RWPE2 (cell line): Measurements from ENCODE around the gene LRRC37B.
"Not testable (repeated sequence)": the region's sequence is repeated elsewhere in the genome, so short reads cannot be mapped to it uniquely, and the experiment has no call there.

Experiments
- ATAC-seq: fragments of 200-7000 bp; cut with Tn5 transposase; 3 replicates; pipeline ENCODE4 v1.9.1; 2021; ENCODE audit warnings: low read depth
- DNase-seq: peaks from one replicate; pipeline ENCODE4 v3.0.0-alpha.2; 2020; ENCODE audit warnings: low spot score
- H3K27ac ChIP-seq: fragments of 450-650 bp; 2 replicates; pipeline ENCODE4 v1.5.1; 2017; ENCODE audit warnings: mild to moderate bottlenecking; ENCODE audit not compliant: poor library complexity, severe bottlenecking
- H3K27me3 ChIP-seq: fragments of 250-450 bp; sonication (Bioruptor Pico); 2 replicates; pipeline ENCODE4 v1.5.1; 2021; ENCODE audit warnings: mild to moderate bottlenecking, moderate library complexity; ENCODE audit not compliant: insufficient read depth, poor library complexity, severe bottlenecking
- H3K36me3 ChIP-seq: fragments of 250-450 bp; sonication (Bioruptor Pico); 2 replicates; pipeline ENCODE4 v1.5.1; 2020; ENCODE audit warnings: low read depth, mild to moderate bottlenecking, moderate library complexity
- H3K4me1 ChIP-seq: fragments of 250-450 bp; sonication (Bioruptor Pico); 2 replicates; pipeline ENCODE4 v1.5.1; 2021; ENCODE audit warnings: mild to moderate bottlenecking, moderate library complexity; ENCODE audit not compliant: insufficient read depth, poor library complexity, severe bottlenecking
- H3K4me3 ChIP-seq: fragments of 250-450 bp; sonication (Bioruptor Pico); 2 replicates; pipeline ENCODE4 v1.5.1; 2021; ENCODE audit warnings: mild to moderate bottlenecking, moderate library complexity; ENCODE audit not compliant: severe bottlenecking
- H3K9me3 ChIP-seq: fragments of 250-450 bp; sonication (Bioruptor Pico); 2 replicates; pipeline ENCODE4 v1.5.1; 2021; ENCODE audit warnings: mild to moderate bottlenecking, moderate library complexity; ENCODE audit not compliant: severe bottlenecking
- TF ChIP-seq, protein P1 (sequence below): fragments of 450-650 bp; IDR thresholded peaks from one replicate; pipeline ENCODE4 v1.5.1; 2017; ENCODE audit warnings: mild to moderate bottlenecking, moderate library complexity; ENCODE audit not compliant: poor library complexity, severe bottlenecking

LRRC37B gene

DNA sequence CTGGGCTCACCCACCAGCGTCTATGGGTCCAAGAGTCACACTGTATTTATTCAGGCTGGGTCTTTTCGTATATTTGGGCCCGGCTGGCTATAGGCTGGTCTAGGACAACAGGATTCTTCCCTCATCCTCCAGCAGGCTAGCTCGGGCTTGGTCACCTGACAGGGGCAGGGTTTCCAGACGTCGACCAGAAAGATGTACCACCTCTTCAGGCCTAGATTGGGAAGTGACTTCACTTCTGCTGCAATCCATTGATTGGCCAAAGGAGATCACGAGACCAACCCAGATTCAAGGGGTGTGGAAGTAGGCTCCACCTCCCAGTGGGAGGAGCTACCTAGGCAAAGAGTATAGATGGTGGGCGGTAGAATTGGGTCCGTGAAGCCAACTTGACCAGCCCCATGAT lies 53.5 kb downstream of the LRRC37B start:
- ATAC-seq = peak; percentile 77

DNA sequence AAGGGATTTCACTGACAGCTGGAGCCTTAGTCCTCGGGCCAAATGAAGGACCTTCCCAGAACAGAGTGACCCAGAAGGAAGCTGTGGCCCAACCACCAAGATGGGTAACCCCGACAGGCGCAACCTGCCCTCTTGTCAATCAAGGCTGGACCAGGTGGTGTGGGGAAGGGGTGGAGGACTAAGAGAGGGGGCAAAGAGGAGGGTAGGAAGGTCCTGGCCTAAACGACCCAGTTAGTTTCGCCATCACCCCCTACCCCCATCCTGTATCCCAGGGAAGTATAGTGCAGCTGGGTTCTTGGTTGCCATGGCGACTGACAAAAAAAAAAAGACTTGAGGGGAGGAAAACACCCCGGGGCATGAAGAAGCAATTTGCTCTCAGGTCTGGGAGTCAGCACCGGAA lies 54.7 kb downstream of the LRRC37B start:
- not testable (repeated sequence) for ATAC-seq, H3K27ac ChIP-seq, H3K4me3 ChIP-seq, H3K36me3 ChIP-seq, H3K27me3 ChIP-seq, H3K9me3 ChIP-seq, H3K4me1 ChIP-seq, DNase-seq

More for the DNA sequence above, 53.5 kb downstream of the LRRC37B start:
- not testable (repeated sequence) for H3K9me3 ChIP-seq, H3K4me3 ChIP-seq, H3K36me3 ChIP-seq, H3K27ac ChIP-seq, H3K4me1 ChIP-seq, H3K27me3 ChIP-seq, DNase-seq

DNA sequence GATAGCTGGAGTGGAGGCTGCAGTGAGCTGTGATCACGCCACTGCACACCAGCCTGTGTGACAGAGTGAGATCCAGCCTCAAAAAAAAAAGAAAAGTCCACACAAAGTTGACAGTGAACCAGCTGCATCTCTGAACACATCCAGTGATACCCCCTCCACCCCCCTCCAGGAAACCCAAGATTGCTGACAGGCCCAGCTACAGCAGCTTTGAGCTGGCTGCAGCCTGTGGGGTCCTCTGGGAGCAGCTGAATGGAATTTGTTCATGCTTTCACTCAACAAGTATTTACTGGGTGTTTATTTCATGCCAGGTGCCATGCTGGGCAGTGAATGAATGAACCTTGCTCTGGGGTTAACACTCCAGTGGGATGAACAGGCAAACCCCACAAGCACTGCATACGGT lies 56.9 kb downstream of the LRRC37B start:
- H3K4me1 ChIP-seq, H3K27me3 ChIP-seq, ATAC-seq, DNase-seq, H3K9me3 ChIP-seq, H3K4me3 ChIP-seq, H3K36me3 ChIP-seq, H3K27ac ChIP-seq: not testable (repeated sequence)

DNA sequence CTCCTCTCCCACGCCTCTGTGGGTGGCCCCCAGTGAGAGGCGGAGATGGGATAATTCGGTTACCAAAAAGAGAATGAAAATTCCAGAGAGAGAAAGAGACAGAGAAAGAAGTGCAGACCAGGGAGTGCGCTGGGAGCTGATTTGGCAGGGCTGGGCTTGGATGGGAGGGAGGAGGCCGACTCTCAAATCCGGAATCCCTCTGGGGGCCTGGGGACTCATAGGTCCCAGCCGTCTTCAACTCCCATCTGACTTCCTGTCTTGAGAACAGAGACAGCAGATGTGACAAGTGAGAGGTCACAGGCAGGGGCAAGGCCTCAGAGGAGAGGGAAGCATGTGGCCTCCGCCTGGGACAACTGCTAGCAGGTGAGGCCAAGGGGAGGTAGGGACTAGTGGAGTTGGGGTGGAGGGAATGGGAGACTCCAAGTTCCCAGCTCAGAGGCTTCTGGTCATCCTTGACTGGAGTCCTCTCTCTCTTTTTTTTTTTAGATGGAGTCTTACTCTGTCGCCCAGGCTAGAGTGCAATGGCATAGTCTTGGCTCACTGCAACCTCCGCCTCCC lies 59.0 kb downstream of the LRRC37B start:
- H3K27ac ChIP-seq, H3K4me1 ChIP-seq, H3K36me3 ChIP-seq, DNase-seq, ATAC-seq, H3K27me3 ChIP-seq, H3K9me3 ChIP-seq, H3K4me3 ChIP-seq: not testable (repeated sequence)

DNA sequence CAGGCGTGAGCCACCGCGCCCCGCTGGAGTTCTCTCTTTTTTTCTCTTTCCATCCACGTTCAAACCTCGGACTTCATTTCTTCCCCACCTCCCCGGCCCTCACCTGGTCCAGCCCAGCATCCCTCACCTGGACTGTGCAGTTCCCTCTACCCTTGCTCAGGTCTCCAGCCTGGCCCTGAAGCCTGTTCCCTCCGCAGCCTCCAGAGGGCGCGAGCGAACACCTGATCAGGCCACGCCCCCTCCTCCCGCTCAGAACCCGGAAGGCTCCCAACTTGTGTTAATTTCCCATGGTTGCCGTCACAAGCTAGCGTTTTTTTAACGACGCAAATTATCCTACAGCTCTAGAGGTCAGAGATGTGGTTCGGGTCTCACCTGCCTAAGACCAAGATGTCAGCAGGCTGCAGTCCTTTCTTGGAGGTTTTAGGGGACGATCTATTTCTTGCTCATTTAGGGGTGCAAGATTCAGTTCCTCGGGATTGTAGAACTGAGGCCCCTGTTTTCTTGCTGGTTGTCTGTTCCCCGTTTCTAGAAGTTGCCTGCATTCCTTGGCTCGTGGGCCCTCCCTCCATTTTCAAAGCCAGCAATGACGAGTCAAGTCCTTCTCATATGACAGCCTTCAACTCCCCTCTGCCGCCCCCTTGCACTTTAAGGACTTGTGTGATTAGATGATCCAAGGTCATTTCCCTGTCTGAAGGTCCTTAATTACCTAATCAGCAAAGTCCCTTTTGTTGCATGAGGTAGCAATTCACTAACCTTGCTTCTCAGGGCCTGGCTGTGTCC lies 59.9 kb downstream of the LRRC37B start:
- TF ChIP-seq, protein P1, sequence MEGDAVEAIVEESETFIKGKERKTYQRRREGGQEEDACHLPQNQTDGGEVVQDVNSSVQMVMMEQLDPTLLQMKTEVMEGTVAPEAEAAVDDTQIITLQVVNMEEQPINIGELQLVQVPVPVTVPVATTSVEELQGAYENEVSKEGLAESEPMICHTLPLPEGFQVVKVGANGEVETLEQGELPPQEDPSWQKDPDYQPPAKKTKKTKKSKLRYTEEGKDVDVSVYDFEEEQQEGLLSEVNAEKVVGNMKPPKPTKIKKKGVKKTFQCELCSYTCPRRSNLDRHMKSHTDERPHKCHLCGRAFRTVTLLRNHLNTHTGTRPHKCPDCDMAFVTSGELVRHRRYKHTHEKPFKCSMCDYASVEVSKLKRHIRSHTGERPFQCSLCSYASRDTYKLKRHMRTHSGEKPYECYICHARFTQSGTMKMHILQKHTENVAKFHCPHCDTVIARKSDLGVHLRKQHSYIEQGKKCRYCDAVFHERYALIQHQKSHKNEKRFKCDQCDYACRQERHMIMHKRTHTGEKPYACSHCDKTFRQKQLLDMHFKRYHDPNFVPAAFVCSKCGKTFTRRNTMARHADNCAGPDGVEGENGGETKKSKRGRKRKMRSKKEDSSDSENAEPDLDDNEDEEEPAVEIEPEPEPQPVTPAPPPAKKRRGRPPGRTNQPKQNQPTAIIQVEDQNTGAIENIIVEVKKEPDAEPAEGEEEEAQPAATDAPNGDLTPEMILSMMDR = peak; percentile 38
- H3K36me3 ChIP-seq, H3K27me3 ChIP-seq, DNase-seq, H3K4me3 ChIP-seq, H3K9me3 ChIP-seq, H3K4me1 ChIP-seq, H3K27ac ChIP-seq: not testable (repeated sequence)
- ATAC-seq = peak; percentile 87

DNA sequence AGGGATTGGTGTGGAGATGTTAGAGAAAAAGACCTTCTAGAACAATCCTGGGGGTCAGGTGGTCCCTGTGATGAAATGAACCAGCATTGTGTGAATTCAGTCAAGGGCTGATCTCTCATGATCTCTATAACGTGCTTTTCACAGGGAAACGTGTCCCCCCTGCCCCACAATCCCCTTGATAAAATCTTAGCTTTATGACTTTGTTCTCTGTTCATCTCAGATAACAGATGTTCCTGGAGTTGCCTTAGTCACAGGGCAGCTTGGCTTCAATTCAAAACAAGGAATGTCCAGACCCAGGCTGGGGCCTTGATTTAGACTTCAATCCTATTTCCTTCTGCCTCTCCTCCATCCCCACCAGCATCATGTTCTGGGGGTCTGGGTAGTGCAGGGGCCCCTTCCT lies 61.9 kb downstream of the LRRC37B start:
- H3K36me3 ChIP-seq, H3K4me3 ChIP-seq, H3K27me3 ChIP-seq, H3K9me3 ChIP-seq, H3K27ac ChIP-seq, ATAC-seq, DNase-seq, H3K4me1 ChIP-seq: not testable (repeated sequence)

DNA sequence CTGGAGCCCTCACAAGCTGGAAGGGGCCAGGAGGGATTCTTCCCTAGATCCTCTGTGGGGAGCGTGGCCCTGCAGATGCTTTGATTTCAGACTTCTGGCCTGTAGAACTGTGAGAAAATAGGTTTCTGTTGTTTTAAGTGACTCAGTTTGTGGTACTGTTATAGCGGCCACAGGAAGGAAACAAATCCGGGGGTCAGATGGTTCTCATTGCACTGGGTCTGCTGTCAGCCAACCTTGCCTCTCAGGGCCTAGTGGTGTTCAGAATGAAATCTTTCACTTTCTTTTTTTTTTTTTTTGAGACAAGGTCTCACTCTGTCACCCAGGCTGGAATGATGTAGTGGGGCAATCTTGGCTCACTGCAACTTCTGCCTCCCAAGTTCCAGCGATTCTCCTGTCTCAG lies 64.8 kb downstream of the LRRC37B start:
- not testable (repeated sequence) for DNase-seq, H3K9me3 ChIP-seq, H3K4me3 ChIP-seq, H3K27me3 ChIP-seq, ATAC-seq, H3K36me3 ChIP-seq, H3K4me1 ChIP-seq, H3K27ac ChIP-seq

DNA sequence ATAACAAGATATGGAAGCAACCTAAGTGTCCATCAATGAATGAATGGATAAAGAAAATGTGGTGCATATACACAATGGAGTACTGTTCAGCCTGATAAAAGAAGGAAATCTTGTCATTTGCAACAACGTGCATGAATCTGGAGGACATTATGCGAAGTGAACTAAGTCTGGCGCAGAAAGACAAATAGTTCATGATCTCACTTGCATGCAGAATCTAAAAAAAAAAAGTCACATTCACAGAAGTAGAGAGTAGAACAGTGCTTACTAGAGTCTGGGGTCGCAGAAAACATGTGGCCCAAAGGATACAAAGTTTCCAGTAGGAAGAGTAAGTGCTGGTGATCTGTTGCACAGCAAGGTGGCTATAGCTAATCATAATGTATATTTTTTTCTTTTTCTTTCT lies 65.9 kb downstream of the LRRC37B start:
- H3K9me3 ChIP-seq, H3K4me3 ChIP-seq, H3K36me3 ChIP-seq, H3K27ac ChIP-seq, DNase-seq, H3K4me1 ChIP-seq, H3K27me3 ChIP-seq, ATAC-seq: not testable (repeated sequence)

DNA sequence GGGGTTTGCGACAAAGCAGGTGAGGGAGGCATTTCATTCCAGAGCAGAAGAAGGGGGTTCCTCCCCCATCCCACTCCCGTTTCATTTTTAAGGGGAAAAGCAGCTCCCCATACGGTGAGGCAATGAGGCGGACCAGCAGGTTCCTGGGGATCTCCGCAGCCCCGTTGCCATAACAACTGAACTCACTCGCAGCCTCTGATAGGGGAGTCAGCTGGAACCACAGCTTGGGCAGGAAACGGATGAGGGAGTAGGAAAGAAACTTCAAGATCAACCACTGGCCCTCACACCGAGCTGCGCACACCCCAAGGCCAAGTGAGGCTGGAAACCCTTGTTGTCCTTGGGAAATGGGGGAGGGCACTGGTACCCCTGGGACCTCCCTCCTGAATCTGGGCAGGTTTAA lies 72.6 kb downstream of the LRRC37B start:
- H3K9me3 ChIP-seq, H3K27me3 ChIP-seq, H3K4me1 ChIP-seq, DNase-seq, H3K36me3 ChIP-seq, H3K4me3 ChIP-seq, H3K27ac ChIP-seq: not testable (repeated sequence)
- peak; percentile 58 for ATAC-seq

DNA sequence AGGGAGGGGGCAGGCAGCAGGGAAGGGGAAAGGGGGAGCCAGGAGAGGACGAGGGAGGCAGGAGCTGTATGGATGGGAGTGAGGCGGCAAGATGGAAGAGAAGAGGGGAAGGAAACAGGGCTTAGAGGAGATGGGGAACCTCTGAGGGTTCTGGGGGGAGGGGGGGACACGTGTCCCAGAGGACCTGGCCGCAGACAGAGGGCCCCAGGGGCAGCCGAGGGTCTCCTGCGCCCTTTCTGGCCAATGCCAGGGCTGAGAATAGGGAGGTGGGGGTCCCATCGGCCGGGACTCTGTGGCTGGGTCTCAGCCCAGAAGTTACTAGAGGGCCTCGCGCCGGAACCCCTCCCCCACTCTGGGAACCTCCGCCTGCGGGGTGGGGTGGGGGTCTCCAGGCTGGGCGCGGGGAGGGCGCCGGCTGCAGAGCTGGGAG lies 76.4 kb downstream of the LRRC37B start:
- H3K36me3 ChIP-seq, H3K9me3 ChIP-seq, DNase-seq, H3K4me1 ChIP-seq, ATAC-seq, H3K27ac ChIP-seq, H3K27me3 ChIP-seq: not testable (repeated sequence)
- H3K4me3 ChIP-seq = peak overlapping the region; percentile 18
